ENCODE measurements around the gene OPCML. TPM values are rescaled to one million over a fixed set of nuclear protein-coding genes. Genes with fewer than 3 reads are reported as not detected.
A peak's percentile ranks its signal among the peaks of the same experiment; 100 is the strongest.

The OPCML gene
- total RNA-seq, 1 donor from 2014 or later = not detected

DNA sequence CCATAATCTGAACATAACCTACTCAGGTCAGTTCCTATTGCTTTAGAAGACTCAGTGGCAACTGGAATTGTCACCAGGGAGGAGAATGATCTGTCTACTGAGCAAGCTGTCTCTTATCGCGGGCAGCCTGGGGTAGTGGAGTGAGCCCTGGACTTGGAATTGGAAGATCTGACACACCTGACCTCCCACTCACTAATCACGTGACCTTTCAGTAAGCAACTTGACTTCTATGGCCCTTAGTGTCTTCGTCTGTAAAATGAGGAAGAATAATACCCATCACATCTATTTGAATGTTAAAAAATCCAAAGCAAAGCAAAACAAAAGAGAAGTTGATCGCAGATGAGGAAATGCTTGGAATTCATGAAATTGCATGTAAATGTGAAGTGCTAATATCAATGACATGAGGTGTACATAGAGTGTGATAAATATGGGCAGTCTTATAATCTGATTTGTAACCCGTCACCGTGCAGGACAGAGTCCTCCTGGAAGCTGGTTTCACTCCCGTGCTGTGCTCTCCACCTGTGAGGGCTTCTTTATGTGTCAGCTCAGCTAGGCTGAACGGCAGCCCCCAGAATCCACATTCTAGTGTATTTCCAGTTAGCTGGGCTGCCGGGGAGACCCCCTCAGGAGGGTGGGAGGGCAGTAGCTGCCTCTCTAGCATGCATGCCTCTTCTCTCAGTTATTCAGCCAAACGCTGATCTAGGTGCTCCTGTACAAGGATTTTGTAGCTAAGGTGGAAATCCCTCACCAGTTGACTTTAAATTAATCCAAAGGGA, 482.9 kb downstream of the OPCML start:
- Histone ChIP-seq H3K27me3 (no peaks in the 10 kb centered on the region), H3K4me3 (no peak overlapping the region), H3K4me1 (no peaks in the 10 kb centered on the region), H3K9me3 (no peaks in the 10 kb centered on the region), H3K36me3 (no peaks in the 10 kb centered on the region), H3K27ac (no peak overlapping the region)
- no peak for TF ChIP-seq POLR2A (IDR thresholded peaks at IDR 0.05)
- TF ChIP-seq POLR2AphosphoS5 (IDR thresholded peaks at IDR 0.05; ENCODE audit: insufficient read depth in 1 of 2, low read depth in 1 of 2) = no peak
- TF ChIP-seq, protein P1, sequence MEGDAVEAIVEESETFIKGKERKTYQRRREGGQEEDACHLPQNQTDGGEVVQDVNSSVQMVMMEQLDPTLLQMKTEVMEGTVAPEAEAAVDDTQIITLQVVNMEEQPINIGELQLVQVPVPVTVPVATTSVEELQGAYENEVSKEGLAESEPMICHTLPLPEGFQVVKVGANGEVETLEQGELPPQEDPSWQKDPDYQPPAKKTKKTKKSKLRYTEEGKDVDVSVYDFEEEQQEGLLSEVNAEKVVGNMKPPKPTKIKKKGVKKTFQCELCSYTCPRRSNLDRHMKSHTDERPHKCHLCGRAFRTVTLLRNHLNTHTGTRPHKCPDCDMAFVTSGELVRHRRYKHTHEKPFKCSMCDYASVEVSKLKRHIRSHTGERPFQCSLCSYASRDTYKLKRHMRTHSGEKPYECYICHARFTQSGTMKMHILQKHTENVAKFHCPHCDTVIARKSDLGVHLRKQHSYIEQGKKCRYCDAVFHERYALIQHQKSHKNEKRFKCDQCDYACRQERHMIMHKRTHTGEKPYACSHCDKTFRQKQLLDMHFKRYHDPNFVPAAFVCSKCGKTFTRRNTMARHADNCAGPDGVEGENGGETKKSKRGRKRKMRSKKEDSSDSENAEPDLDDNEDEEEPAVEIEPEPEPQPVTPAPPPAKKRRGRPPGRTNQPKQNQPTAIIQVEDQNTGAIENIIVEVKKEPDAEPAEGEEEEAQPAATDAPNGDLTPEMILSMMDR (IDR thresholded peaks at IDR 0.05) = no peak
- no peak for DNase-seq (ENCODE audit: extremely low spot score in 2 of 2)
- intact Hi-C loops (cut with DNase I) = no loop called here

DNA sequence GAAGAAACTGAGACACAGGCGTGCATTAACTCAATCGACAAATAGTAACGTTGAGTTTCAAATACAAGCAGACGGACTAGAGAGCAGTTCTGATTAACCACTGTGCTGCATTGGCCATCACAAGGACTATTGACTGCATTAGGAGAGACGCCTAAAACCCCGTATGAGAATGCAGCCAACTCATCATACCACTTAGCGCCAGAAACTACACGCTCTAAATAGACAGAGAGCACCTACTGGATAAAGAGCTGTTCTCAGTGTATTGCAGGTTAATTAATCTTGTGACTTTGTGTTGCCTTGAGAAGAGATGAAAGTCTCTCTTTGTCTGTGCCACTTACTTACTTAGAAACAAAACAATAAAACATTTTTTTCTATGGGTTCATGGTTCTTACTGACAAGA, 484.0 kb downstream of the OPCML start:
- H3K27me3 ChIP-seq = no peaks in the 10 kb centered on the region
- TF ChIP-seq POLR2AphosphoS5 (IDR thresholded peaks at IDR 0.05; ENCODE audit: insufficient read depth in 1 of 2, low read depth in 1 of 2) (no peak), POLR2A (IDR thresholded peaks at IDR 0.05) (no peak)
- TF ChIP-seq, protein P1 (IDR thresholded peaks at IDR 0.05) = no peak
- no peak for DNase-seq (ENCODE audit: extremely low spot score in 2 of 2)
- no peak overlapping the region for H3K27ac ChIP-seq
- H3K4me3 ChIP-seq = no peak overlapping the region
- H3K9me3 ChIP-seq = no peaks in the 10 kb centered on the region
- H3K36me3 ChIP-seq = no peaks in the 10 kb centered on the region
- no peaks in the 10 kb centered on the region for H3K4me1 ChIP-seq
- intact Hi-C loops (cut with DNase I) = no loop called here

DNA sequence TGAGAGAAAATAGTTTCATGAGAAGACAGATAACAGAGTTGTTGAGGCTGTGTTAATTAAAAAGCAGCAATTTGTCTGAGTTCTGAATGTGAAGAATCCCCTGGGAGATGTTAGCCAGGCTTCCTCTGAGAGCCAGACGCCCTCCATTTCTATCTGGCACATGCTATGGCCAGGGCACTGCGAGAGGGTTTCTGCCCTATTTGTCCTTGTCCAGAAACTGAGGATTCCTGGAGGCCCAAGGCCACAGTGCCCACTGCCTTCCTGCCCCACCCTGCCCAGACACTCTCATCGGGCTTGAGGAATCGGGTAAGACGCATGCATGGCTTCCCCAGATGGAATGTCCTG, 484.6 kb downstream of the OPCML start:
- intact Hi-C loops (cut with DNase I) = no loop called here
- no peaks in the 10 kb centered on the region for H3K4me1 ChIP-seq
- no peaks in the 10 kb centered on the region for H3K27me3 ChIP-seq
- H3K9me3 ChIP-seq = no peaks in the 10 kb centered on the region
- no peak overlapping the region for H3K27ac ChIP-seq
- DNase-seq (ENCODE audit: extremely low spot score in 2 of 2) = no peak
- TF ChIP-seq POLR2A (IDR thresholded peaks at IDR 0.05) (no peak), POLR2AphosphoS5 (IDR thresholded peaks at IDR 0.05; ENCODE audit: insufficient read depth in 1 of 2, low read depth in 1 of 2) (no peak)
- TF ChIP-seq, protein P1 (IDR thresholded peaks at IDR 0.05) = no peak
- no peaks in the 10 kb centered on the region for H3K36me3 ChIP-seq
- H3K4me3 ChIP-seq = no peak overlapping the region

DNA sequence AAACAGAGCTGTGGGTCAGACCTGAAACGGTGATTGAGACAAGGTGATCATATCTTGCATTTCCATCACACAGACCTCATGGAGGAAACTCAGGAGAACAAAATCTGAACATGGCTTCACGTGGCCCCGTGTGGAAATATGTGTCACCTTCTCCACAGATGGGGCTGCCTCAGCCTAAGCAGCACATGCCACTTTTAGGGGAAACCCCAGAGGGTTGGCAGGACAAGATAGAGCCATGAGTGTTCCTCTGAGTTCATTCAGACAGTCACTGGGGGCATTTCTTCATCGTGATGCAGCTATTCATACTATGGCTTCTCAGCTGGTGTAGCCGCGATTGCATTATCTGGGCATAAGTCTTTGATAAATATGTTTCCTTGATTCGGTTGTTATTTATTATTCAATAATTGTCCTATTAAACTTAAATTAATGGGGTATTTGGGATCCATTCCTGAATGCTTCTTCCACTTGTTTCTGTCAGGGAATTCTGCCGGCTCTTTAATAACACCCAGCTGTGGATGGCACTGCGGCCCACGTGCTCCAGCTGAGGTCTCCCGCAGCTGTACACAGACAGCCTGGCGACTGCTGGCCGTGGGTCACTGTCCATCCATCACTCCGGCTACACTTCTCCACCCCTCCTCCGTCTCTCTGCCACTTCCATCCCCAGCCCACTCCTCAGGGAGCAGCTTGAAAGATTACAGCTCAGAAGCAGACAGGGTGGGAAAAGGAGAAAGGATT, 485.1 kb downstream of the OPCML start:
- DNase-seq (ENCODE audit: extremely low spot score in 2 of 2) = no peak
- Histone ChIP-seq H3K4me1 (no peaks in the 10 kb centered on the region), H3K36me3 (no peaks in the 10 kb centered on the region), H3K4me3 (no peak overlapping the region), H3K27ac (no peak overlapping the region), H3K9me3 (no peaks in the 10 kb centered on the region), H3K27me3 (no peaks in the 10 kb centered on the region)
- intact Hi-C loops (cut with DNase I) = no loop called here
- TF ChIP-seq, protein P1 (IDR thresholded peaks at IDR 0.05) = no peak
- no peak for TF ChIP-seq POLR2AphosphoS5 (IDR thresholded peaks at IDR 0.05; ENCODE audit: insufficient read depth in 1 of 2, low read depth in 1 of 2)
- no peak for TF ChIP-seq POLR2A (IDR thresholded peaks at IDR 0.05)

DNA sequence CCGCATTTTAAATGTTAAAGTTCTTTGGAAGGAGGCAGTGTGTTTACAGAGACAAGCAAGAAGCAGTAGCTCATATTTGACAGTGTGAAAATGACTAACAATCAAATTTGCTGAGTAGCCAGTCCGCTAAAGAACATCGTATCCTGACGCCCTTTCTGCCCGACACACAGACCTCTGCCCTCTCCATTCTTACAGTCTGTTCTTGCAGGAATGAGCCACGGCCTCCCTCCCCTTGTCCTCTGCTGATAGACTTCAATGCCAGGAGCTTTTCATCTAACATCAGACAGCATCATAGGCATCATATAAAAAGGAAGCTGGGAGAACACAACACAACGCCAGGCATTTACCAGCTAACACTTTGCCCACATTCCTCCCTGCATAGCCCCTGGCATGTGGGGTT, 486.0 kb downstream of the OPCML start:
- intact Hi-C loops (cut with DNase I) = no loop called here
- Histone ChIP-seq H3K4me3 (no peak overlapping the region), H3K9me3 (no peaks in the 10 kb centered on the region), H3K36me3 (no peaks in the 10 kb centered on the region), H3K4me1 (no peaks in the 10 kb centered on the region), H3K27me3 (no peaks in the 10 kb centered on the region), H3K27ac (no peak overlapping the region)
- no peak for TF ChIP-seq POLR2AphosphoS5 (IDR thresholded peaks at IDR 0.05; ENCODE audit: insufficient read depth in 1 of 2, low read depth in 1 of 2)
- TF ChIP-seq POLR2A (IDR thresholded peaks at IDR 0.05) = no peak
- TF ChIP-seq, protein P1 (IDR thresholded peaks at IDR 0.05) = no peak
- peak in 1 of 2 donors; percentile 52 for DNase-seq (ENCODE audit: extremely low spot score in 2 of 2)

All from vagina (tissue), 2 donors.